Ovary (tissue), 9 donors: ENCODE results near the gene PLPPR3. TPM values are rescaled to one million over a fixed set of nuclear protein-coding genes. Genes with fewer than 3 reads are reported as not detected.
A peak's percentile ranks its signal among the peaks of the same experiment; 100 is the strongest.

ENCODE experiments used
- DNase-seq, 5 donors: peaks; one replicate each; pipeline ENCODE4 v3.0.0-alpha.2; 2019 to 2020
- H3K27ac ChIP-seq, 2 donors: fragments of 200-600 bp; one replicate each; pipeline versions ENCODE4 v1.5.1 to v1.8.0; 2019 to 2022
- H3K27me3 ChIP-seq: fragments of 200-600 bp; one replicate; pipeline ENCODE4 v1.8.0; 2022
- H3K36me3 ChIP-seq: fragments of 200-600 bp; sonication (generic); one replicate; pipeline ENCODE4 v1.5.1; 2019
- H3K4me1 ChIP-seq: one replicate; pipeline ENCODE4 v1.8.1; 2013; ENCODE audit warnings: mild to moderate bottlenecking, moderate library complexity; ENCODE audit not compliant: insufficient read depth
- H3K4me3 ChIP-seq: fragments of 200-600 bp; sonication (generic); one replicate; pipeline ENCODE4 v1.5.1; 2017
- H3K9me3 ChIP-seq, 2 donors: fragments of 200-600 bp in 1 of 2; sonication (generic) in 1 of 2; one replicate each; pipeline versions ENCODE4 v1.5.1 to v1.8.1; 2013 to 2019; ENCODE audit warnings: mild to moderate bottlenecking in 1 of 2, moderate library complexity in 1 of 2
- EP300 ChIP-seq: sonication (generic); formaldehyde crosslinking; IDR thresholded peaks from one replicate; pipeline ENCODE4 v1.6.1; 2017; ENCODE audit warnings: antibody characterized with exemption
- POLR2A ChIP-seq: fragments of 450-650 bp; IDR thresholded peaks from one replicate; pipeline ENCODE4 v1.6.1; 2017; ENCODE audit warnings: antibody characterized with exemption, mild to moderate bottlenecking, moderate library complexity
- WGBS, 3 donors: extraction: QIAGEN DNeasy Blood & Tissue Kit in 1 of 3; methylation state at CpG; one replicate each; pipeline versions ENCODE4 v1.1.5 to v1.1.7; 2013 to 2017; 5-methylcytosine and 5-hydroxymethylcytosine counted together
- intact Hi-C, 4 donors: fragments of 100-400 bp; cut with DNase I; formaldehyde crosslinking; loops; one replicate each; pipeline versions ENCODE4 v1.11.0 to v1.15.1; 2022 to 2023
- polyA plus RNA-seq, 2 donors: library from polyadenylated mRNA; stranded (reverse); fragments of 200-250 nt in 1 of 2; fragments of 350-450 nt in 1 of 2; fragmentation: Illumina TruSeq in 1 of 2; extraction: RNeasy Lipid Tissue Mini Kit (QIAGEN cat#74804) in 1 of 2; gene quantifications; one replicate each; pipeline ENCODE4 v1.2.3, GENCODE V29; 2013 to 2014
- total RNA-seq, 7 donors: library from RNA; depleted of rRNA in 2 of 7; stranded (reverse); fragments of >200 nt in 2 of 7; fragmentation: NEBNext Ultra II Directional in 3 of 7; extraction: Animal tissue kit (Norgen Biotek cat#: 25700) in 3 of 7; gene quantifications; one replicate each; pipeline versions ENCODE4 v1.1.0 to v1.2.4, GENCODE V29; 2016 to 2023
- TF ChIP-seq, protein P1 (sequence below), 3 donors: fragments of 450-650 bp in 2 of 3; fragments of 200-600 bp in 1 of 3; IDR thresholded peaks; one replicate each; pipeline versions ENCODE4 v1.5.1 to v1.8.0; 2016 to 2022; ENCODE audit warnings: antibody characterized with exemption in 3 of 3, mild to moderate bottlenecking in 1 of 3
- donor health status: DM: no; HTN: no; CAD: no; lungs with moderate emphysema.
- donor health status: DM: no; HTN: no; CAD: no.
- donor health status: Bipolar disorder and iron deficiency.
- donor health status: DM: yes; HTN: yes; CAD: no.
- donor health status: DM: no; HTN: no; CAD: no.
- donor health status: DM: yes; HTN: yes; CAD: no.

The PLPPR3 gene
- total and polyA plus RNA-seq, 9 donors: 0.18 to 11.4 (median 0.52) TPM; not detected in 2

DNA sequence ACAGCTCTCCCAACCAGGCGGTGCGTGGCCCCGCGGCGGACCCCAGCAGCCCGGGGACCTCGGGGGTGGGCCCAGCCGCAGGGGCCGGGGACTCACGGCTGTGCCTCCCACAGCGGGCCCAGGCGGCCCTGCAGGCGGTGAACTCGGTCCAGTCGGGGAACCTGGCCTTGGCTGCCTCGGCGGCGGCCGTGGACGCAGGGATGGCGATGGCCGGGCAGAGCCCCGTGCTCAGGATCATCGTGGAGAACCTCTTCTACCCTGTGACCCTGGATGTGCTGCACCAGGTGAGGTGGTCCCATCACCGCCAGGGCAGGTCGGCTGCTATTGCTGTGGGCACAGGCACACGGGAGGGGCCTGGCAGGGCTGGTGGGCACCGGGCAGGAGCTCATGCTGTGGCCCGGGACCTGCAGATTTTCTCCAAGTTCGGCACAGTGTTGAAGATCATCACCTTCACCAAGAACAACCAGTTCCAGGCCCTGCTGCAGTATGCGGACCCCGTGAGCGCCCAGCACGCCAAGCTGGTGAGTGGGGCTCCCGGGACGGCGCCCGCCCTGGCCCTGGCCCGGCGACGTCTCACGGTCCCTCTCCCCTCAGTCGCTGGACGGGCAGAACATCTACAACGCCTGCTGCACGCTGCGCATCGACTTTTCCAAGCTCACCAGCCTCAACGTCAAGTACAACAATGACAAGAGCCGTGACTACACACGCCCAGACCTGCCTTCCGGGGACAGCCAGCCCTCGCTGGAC lies 17.2 kb downstream of the PLPPR3 start:
- H3K36me3 ChIP-seq: no peaks in the 10 kb centered on the region

DNA sequence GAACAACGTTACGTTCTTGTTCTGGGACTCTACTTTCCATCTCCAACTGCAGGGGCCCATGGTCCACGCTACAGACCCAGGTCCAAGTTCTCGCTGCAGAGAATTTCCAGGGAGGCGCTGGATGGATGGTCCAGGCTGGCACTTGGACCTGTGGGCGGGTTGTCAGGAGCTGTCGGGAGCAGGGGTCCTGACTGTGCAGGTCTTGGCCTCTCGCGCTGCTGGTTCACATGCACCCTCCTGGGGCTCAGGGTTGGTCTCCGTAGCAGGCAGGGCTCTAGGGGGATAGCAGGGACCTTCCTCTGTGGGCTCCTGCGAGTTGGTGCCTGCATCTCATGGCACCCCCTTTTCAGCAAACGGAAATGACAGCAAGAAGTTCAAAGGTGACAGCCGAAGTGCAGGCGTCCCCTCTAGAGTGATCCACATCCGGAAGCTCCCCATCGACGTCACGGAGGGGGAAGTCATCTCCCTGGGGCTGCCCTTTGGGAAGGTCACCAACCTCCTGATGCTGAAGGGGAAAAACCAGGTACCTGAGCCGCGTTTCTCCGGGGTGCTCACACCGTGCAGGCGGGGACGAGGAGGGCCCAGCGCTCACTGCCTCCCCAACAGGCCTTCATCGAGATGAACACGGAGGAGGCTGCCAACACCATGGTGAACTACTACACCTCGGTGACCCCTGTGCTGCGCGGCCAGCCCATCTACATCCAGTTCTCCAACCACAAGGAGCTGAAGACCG lies 17.9 kb downstream of the PLPPR3 start:
- Histone ChIP-seq H3K9me3 (no peaks in the 10 kb centered on the region), H3K27ac (no peak overlapping the region), H3K36me3 (no peaks in the 10 kb centered on the region), H3K4me1 (peaks cover 37% of the 10 kb centered on the region), H3K27me3 (no peaks in the 10 kb centered on the region), H3K4me3 (no peak overlapping the region)
- intact Hi-C loops: no loop called here
- DNase-seq: peak in 1 of 5 donors; percentile 26
- TF ChIP-seq EP300: no peak
- TF ChIP-seq POLR2A: no peak
- TF ChIP-seq, protein P1, sequence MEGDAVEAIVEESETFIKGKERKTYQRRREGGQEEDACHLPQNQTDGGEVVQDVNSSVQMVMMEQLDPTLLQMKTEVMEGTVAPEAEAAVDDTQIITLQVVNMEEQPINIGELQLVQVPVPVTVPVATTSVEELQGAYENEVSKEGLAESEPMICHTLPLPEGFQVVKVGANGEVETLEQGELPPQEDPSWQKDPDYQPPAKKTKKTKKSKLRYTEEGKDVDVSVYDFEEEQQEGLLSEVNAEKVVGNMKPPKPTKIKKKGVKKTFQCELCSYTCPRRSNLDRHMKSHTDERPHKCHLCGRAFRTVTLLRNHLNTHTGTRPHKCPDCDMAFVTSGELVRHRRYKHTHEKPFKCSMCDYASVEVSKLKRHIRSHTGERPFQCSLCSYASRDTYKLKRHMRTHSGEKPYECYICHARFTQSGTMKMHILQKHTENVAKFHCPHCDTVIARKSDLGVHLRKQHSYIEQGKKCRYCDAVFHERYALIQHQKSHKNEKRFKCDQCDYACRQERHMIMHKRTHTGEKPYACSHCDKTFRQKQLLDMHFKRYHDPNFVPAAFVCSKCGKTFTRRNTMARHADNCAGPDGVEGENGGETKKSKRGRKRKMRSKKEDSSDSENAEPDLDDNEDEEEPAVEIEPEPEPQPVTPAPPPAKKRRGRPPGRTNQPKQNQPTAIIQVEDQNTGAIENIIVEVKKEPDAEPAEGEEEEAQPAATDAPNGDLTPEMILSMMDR (IDR thresholded peaks at IDR 0.05): no peak
- 73 to 81% (median 77%) methylated on average over 31 of the region's 31 CpGs for WGBS, 3 donors

More for the DNA sequence above, 17.2 kb downstream of the PLPPR3 start:
- Histone ChIP-seq H3K9me3 (no peaks in the 10 kb centered on the region), H3K27me3 (no peaks in the 10 kb centered on the region), H3K4me3 (no peak overlapping the region), H3K27ac (no peak overlapping the region), H3K4me1 (peaks cover 30% of the 10 kb centered on the region)
- WGBS, 3 donors: 85 to 88% (median 86%) methylated on average over 52 to 53 of the region's 53 CpGs
- TF ChIP-seq, protein P1 (IDR thresholded peaks at IDR 0.05): no peak
- no peak for TF ChIP-seq EP300
- TF ChIP-seq POLR2A: no peak
- DNase-seq: peak in 1 of 5 donors; percentile 21
- intact Hi-C loops: no loop called here

DNA sequence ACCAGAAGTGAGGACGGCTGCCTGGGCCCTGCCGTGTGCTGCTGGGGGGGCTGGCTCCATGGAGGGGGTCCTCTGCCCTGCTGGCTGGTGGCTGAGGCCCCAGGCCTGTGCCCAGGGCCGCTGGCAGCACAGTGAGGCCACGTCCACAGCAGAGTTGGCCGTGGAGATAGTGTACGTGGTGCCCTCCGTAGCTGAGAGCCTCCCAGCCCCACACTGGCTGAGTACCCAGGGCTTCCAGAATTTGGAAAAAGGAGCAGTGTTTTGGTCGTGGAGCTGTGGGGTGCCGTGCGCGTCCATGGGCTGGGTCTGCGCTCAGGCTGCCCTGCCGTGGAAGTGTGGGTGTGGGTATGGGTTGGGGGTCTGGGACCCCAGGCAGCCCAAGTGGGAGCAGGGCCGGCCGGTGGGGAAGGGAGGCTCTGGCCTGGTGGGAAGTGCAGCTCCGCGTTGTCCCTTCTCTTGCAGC lies 18.6 kb downstream of the PLPPR3 start:
- H3K36me3 ChIP-seq: no peaks in the 10 kb centered on the region
- H3K27ac ChIP-seq: no peak overlapping the region
- no peaks in the 10 kb centered on the region for H3K27me3 ChIP-seq
- H3K9me3 ChIP-seq: no peaks in the 10 kb centered on the region
- intact Hi-C loops: no loop called here
- no peak overlapping the region for H3K4me3 ChIP-seq
- peak in 1 of 5 donors; percentile 26 for DNase-seq
- H3K4me1 ChIP-seq: peaks cover 41% of the 10 kb centered on the region
- TF ChIP-seq, protein P1 (IDR thresholded peaks at IDR 0.05): no peak
- no peak for TF ChIP-seq EP300
- no peak for TF ChIP-seq POLR2A
- 71 to 80% (median 71%) methylated on average over 17 of the region's 17 CpGs for WGBS, 3 donors

DNA sequence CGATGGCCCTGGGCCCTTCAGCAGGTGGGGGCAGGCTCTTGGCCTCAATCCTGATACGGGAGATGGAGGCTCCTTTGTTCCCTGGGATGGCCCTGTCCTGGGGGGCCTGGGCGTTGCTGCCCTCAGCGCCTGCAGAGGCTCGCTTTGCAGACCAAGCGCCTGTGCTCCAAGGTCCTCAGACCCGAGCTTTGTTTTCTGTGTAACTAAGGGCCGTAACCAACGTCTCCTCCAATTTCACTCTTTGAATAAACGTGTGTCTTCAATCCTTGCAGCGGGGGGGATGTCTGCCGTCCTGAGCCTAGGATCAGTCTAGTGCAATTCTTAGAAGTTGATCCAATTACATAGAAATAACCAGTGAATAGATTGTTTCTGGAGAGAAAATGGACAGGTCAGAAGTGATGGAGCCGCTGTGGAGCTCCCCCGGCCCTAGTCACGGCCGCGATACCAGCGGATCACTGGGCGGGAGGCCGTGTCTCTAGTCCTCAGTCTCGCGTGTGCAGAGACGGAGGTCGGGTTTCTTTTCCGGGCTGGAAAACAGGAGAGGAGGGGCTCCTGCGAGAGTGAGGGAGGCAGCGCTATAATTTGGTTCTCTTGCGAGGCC lies 19.2 kb downstream of the PLPPR3 start:
- intact Hi-C loops: no loop called here
- Histone ChIP-seq H3K36me3 (no peaks in the 10 kb centered on the region), H3K4me3 (no peak overlapping the region), H3K4me1 (peaks cover 41% of the 10 kb centered on the region), H3K27ac (no peak overlapping the region), H3K27me3 (no peaks in the 10 kb centered on the region), H3K9me3 (no peaks in the 10 kb centered on the region)
- no peak for TF ChIP-seq POLR2A
- no peak for TF ChIP-seq EP300
- TF ChIP-seq, protein P1 (IDR thresholded peaks at IDR 0.05): no peak
- peak in 1 of 5 donors; percentile 48 for DNase-seq
- WGBS, 3 donors: 28 to 40% (median 31%) methylated on average over 28 of the region's 28 CpGs
